Fibroblast of lung (primary cell): ENCODE results near the gene XRCC2. TPM values are rescaled to one million over a fixed set of nuclear protein-coding genes. Genes with fewer than 3 reads are reported as not detected.

ENCODE experiments used
- DNase-seq, 2 donors: peaks; one replicate each; pipeline versions ENCODE4 v3.0.0 to v3.0.0-alpha.2; 2010; ENCODE audit warnings: low read depth in 2 of 2
- H2AFZ ChIP-seq: 2 replicates; pipeline ENCODE4 v1.5.1; 2012; ENCODE audit warnings: low read length, control low read depth, inconsistent platforms
- H3K27ac ChIP-seq: 2 replicates; pipeline ENCODE4 v1.5.1; 2011; ENCODE audit warnings: low read length, control low read depth; ENCODE audit not compliant: insufficient read depth
- H3K27me3 ChIP-seq: 2 replicates; pipeline ENCODE4 v1.5.1; 2011; ENCODE audit warnings: mild to moderate bottlenecking, low read length; ENCODE audit not compliant: control insufficient read depth, insufficient read depth
- H3K36me3 ChIP-seq: 2 replicates; pipeline ENCODE4 v1.5.1; 2011; ENCODE audit warnings: low read length; ENCODE audit not compliant: control insufficient read depth, insufficient read depth
- H3K4me1 ChIP-seq: 2 replicates; pipeline ENCODE4 v1.5.1; 2011; ENCODE audit warnings: low read length; ENCODE audit not compliant: control insufficient read depth, insufficient read depth; ENCODE audit errors: extremely low read depth
- H3K4me2 ChIP-seq: 2 replicates; pipeline ENCODE4 v1.5.1; 2011; ENCODE audit warnings: low read length, control low read depth; ENCODE audit not compliant: insufficient read depth; ENCODE audit errors: extremely low read depth
- H3K4me3 ChIP-seq, 4 experiments: fragments of 200-600 bp in 1 of 4; sonication (generic) in 1 of 4; replicated peaks in 1 of 4; 2 replicates each; pipeline ENCODE4 v1.5.1; 2011 to 2016; ENCODE audit warnings: low read length in 4 of 4, low read depth in 3 of 4, mild to moderate bottlenecking in 3 of 4, control low read depth in 2 of 4, inconsistent platforms in 1 of 4, mixed read lengths in 1 of 4; ENCODE audit not compliant: insufficient read depth in 1 of 4; ENCODE audit errors: control extremely low read depth in 1 of 4
- H3K79me2 ChIP-seq: 2 replicates; pipeline ENCODE4 v1.5.1; 2012; ENCODE audit warnings: mild to moderate bottlenecking, low read length, inconsistent platforms; ENCODE audit not compliant: control insufficient read depth, insufficient read depth
- H3K9ac ChIP-seq: 2 replicates; pipeline ENCODE4 v1.5.1; 2011; ENCODE audit warnings: mild to moderate bottlenecking, low read length, control low read depth; ENCODE audit not compliant: insufficient read depth
- H3K9me3 ChIP-seq: 2 replicates; pipeline ENCODE4 v1.5.1; 2012; ENCODE audit warnings: low read depth, low read length; ENCODE audit not compliant: control insufficient read depth, insufficient read depth
- H4K20me1 ChIP-seq: 2 replicates; pipeline ENCODE4 v1.5.1; 2011; ENCODE audit warnings: low read length; ENCODE audit not compliant: control insufficient read depth, insufficient read depth; ENCODE audit errors: extremely low read depth
- CTCF ChIP-seq, 2 donors: IDR thresholded peaks in 1 of 2; conservative IDR thresholded peaks in 1 of 2; 1 replicate in 1 of 2; 2 replicates in 1 of 2; pipeline ENCODE4 v1.5.1; 2011 to 2012; ENCODE audit warnings: low read length in 2 of 2, control low read depth in 1 of 2, inconsistent platforms in 1 of 2, low read depth in 1 of 2, mild to moderate bottlenecking in 1 of 2
- EZH2 ChIP-seq: IDR thresholded peaks from 2 replicates; pipeline ENCODE4 v1.5.1; 2012; ENCODE audit warnings: low read length, control low read depth, mild to moderate bottlenecking; ENCODE audit errors: missing control alignments
- polyA plus RNA-seq, 2 donors: library from polyadenylated mRNA; depleted of rRNA in 1 of 2; stranded (reverse) in 1 of 2; unstranded in 1 of 2; fragments of >200 nt; gene quantifications; 2 replicates each; pipeline ENCODE4 v1.2.1, GENCODE V29; 2011 to 2012; ENCODE audit warnings: missing spikeins in 1 of 2
- total RNA-seq: library from RNA; depleted of rRNA; stranded (reverse); fragments of >200 nt; gene quantifications from 2 replicates; pipeline ENCODE4 v1.2.1, GENCODE V29; 2014

Gene XRCC2
- total and polyA plus RNA-seq, 2 donors (not counting 1 experiment from before 2014, with no cell fraction given): 0.66 to 1.4 TPM

- Histone ChIP-seq H3K9ac (no peak overlapping the region), H3K4me1 (no peaks in the 10 kb centered on the region), H2AFZ (no peak overlapping the region), H3K9me3 (no peaks in the 10 kb centered on the region), H3K4me3 (no peak overlapping the region), H3K4me2 (no peak overlapping the region), H3K27me3 (no peaks in the 10 kb centered on the region), H4K20me1 (no peaks in the 10 kb centered on the region), H3K27ac (no peak overlapping the region), H3K36me3 (no peaks in the 10 kb centered on the region), H3K79me2 (no peaks in the 10 kb centered on the region)
- no peak for DNase-seq
- TF ChIP-seq EZH2: no peak
- TF ChIP-seq CTCF (conservative IDR thresholded peaks at IDR 0.05 in 1 of 2, IDR thresholded peaks at IDR 0.05 in 1 of 2; ENCODE audit: low read depth in 1 of 2, low read length in 2 of 2): no peak
These were observed 74.6 kb downstream of the XRCC2 start for GRCh38 chr7:152601305-152601798.

- Histone ChIP-seq H3K27me3 (no peaks in the 10 kb centered on the region), H2AFZ (no peak overlapping the region), H3K4me3 (no peak overlapping the region), H3K36me3 (no peaks in the 10 kb centered on the region), H3K4me2 (no peak overlapping the region), H4K20me1 (no peaks in the 10 kb centered on the region), H3K9ac (no peak overlapping the region), H3K27ac (no peak overlapping the region), H3K4me1 (no peaks in the 10 kb centered on the region), H3K79me2 (no peaks in the 10 kb centered on the region), H3K9me3 (no peaks in the 10 kb centered on the region)
- DNase-seq: no peak
- TF ChIP-seq CTCF (conservative IDR thresholded peaks at IDR 0.05 in 1 of 2, IDR thresholded peaks at IDR 0.05 in 1 of 2; ENCODE audit: low read depth in 1 of 2, low read length in 2 of 2) (no peak), EZH2 (no peak)
These were observed 75.7 kb downstream of the XRCC2 start for GRCh38 chr7:152600266-152600665.

GRCh38 chr7:152597507-152597906 lies 78.4 kb downstream of the XRCC2 start:
- Histone ChIP-seq H3K4me3 (no peak overlapping the region), H2AFZ (no peak overlapping the region), H3K36me3 (no peaks in the 10 kb centered on the region), H3K79me2 (no peaks in the 10 kb centered on the region), H3K9me3 (no peaks in the 10 kb centered on the region), H3K9ac (no peak overlapping the region), H3K4me2 (no peak overlapping the region), H3K27ac (no peak overlapping the region), H3K4me1 (no peaks in the 10 kb centered on the region), H4K20me1 (no peaks in the 10 kb centered on the region), H3K27me3 (no peaks in the 10 kb centered on the region)
- TF ChIP-seq CTCF (conservative IDR thresholded peaks at IDR 0.05 in 1 of 2, IDR thresholded peaks at IDR 0.05 in 1 of 2; ENCODE audit: low read depth in 1 of 2, low read length in 2 of 2) (no peak), EZH2 (no peak)
- no peak for DNase-seq
